CD14-positive monocyte (primary cell): ENCODE results near the gene PGAP6. TPM values are rescaled to one million over a fixed set of nuclear protein-coding genes. Genes with fewer than 3 reads are reported as not detected.

Experiments used
- DNase-seq, 3 donors: peaks; one replicate each; pipeline ENCODE4 v3.0.0-alpha.2; 2011 to 2022
- H2AFZ ChIP-seq: 2 replicates; pipeline ENCODE4 v1.6.0; 2012; ENCODE audit warnings: mild to moderate bottlenecking, low read depth, low read length, inconsistent platforms; ENCODE audit not compliant: insufficient read depth, poor library complexity, severe bottlenecking
- H3K27ac ChIP-seq, 2 donors: 1 replicate in 1 of 2; 2 replicates in 1 of 2; pipeline ENCODE4 v1.5.1; 2012 to 2013; ENCODE audit warnings: low read length in 2 of 2, control low read depth in 1 of 2, inconsistent platforms in 1 of 2, low read depth in 1 of 2, mild to moderate bottlenecking in 1 of 2
- H3K27me3 ChIP-seq, 2 donors: one replicate each; pipeline versions ENCODE4 v1.6.0 to v1.6.1; 2011 to 2013; ENCODE audit warnings: low read length in 2 of 2; ENCODE audit not compliant: control insufficient read depth in 2 of 2, insufficient read depth in 2 of 2
- H3K36me3 ChIP-seq, 2 donors: replicated peaks in 1 of 2; 1 replicate in 1 of 2; 2 replicates in 1 of 2; pipeline versions ENCODE4 v1.5.1 to v1.6.1; 2012 to 2013; ENCODE audit warnings: low read length in 2 of 2, control low read depth in 1 of 2, inconsistent platforms in 1 of 2, mild to moderate bottlenecking in 1 of 2; ENCODE audit not compliant: insufficient read depth in 2 of 2, control insufficient read depth in 1 of 2
- H3K4me1 ChIP-seq, 2 donors: 1 replicate in 1 of 2; 2 replicates in 1 of 2; pipeline versions ENCODE4 v1.5.1 to v1.6.1; 2012 to 2013; ENCODE audit warnings: low read length in 2 of 2, control low read depth in 1 of 2, inconsistent platforms in 1 of 2, mild to moderate bottlenecking in 1 of 2, moderate library complexity in 1 of 2; ENCODE audit not compliant: insufficient read depth in 2 of 2, control insufficient read depth in 1 of 2
- H3K4me2 ChIP-seq: replicated peaks from 2 replicates; pipeline ENCODE3; 2012; ENCODE audit warnings: low read length, moderate library complexity, mild to moderate bottlenecking; ENCODE audit not compliant: poor library complexity, severe bottlenecking; ENCODE audit errors: extremely low read depth
- H3K4me3 ChIP-seq, 3 experiments: fragments of 200-600 bp in 1 of 3; sonication (generic) in 1 of 3; replicated peaks in 1 of 3; 1 replicate in 2 of 3; 2 replicates in 1 of 3; pipeline ENCODE4 v1.5.1; 2011 to 2013; ENCODE audit warnings: low read length in 3 of 3, mild to moderate bottlenecking in 3 of 3, control low read depth in 2 of 3, low read depth in 2 of 3, inconsistent platforms in 1 of 3, moderate library complexity in 1 of 3
- H3K79me2 ChIP-seq: 2 replicates; pipeline ENCODE4 v1.6.0; 2012; ENCODE audit warnings: mild to moderate bottlenecking, control low read depth, inconsistent platforms, low read length, moderate library complexity; ENCODE audit not compliant: insufficient read depth
- H3K9ac ChIP-seq: 2 replicates; pipeline ENCODE4 v1.6.0; 2017; ENCODE audit warnings: low read length, mild to moderate bottlenecking; ENCODE audit not compliant: insufficient read depth, poor library complexity, severe bottlenecking
- H3K9me3 ChIP-seq, 2 donors: replicated peaks in 1 of 2; 1 replicate in 1 of 2; 2 replicates in 1 of 2; pipeline versions ENCODE4 v1.5.1 to v1.6.1; 2012 to 2013; ENCODE audit warnings: low read length in 2 of 2, control low read depth in 1 of 2; ENCODE audit not compliant: control insufficient read depth in 1 of 2, insufficient read depth in 1 of 2
- H4K20me1 ChIP-seq: 2 replicates; pipeline ENCODE4 v1.6.0; 2012; ENCODE audit warnings: mild to moderate bottlenecking, low read length, control low read depth, moderate library complexity; ENCODE audit not compliant: insufficient read depth
- H3K27ac Mint-ChIP-seq, 7 donors: one replicate each; pipeline ENCODE4 v1.8.0; 2020; ENCODE audit warnings: mild to moderate bottlenecking in 7 of 7, mixed read lengths in 7 of 7, moderate library complexity in 6 of 7, inconsistent platforms in 2 of 7
- H3K27me3 Mint-ChIP-seq, 3 donors: one replicate each; pipeline ENCODE4 v1.8.0; 2021 to 2022; ENCODE audit warnings: low read depth in 3 of 3, mild to moderate bottlenecking in 3 of 3, mixed read lengths in 3 of 3, moderate library complexity in 3 of 3, inconsistent platforms in 1 of 3
- H3K36me3 Mint-ChIP-seq, 2 donors: one replicate each; pipeline ENCODE4 v1.8.0; 2020; ENCODE audit warnings: mixed read lengths in 2 of 2, inconsistent platforms in 1 of 2, mild to moderate bottlenecking in 1 of 2
- H3K4me1 Mint-ChIP-seq: one replicate; pipeline ENCODE4 v1.8.0; 2020; ENCODE audit warnings: mild to moderate bottlenecking, mixed read lengths
- H3K4me3 Mint-ChIP-seq, 2 donors: one replicate each; pipeline ENCODE4 v1.8.0; 2020; ENCODE audit warnings: mild to moderate bottlenecking in 2 of 2, mixed read lengths in 2 of 2, moderate library complexity in 1 of 2
- H3K9me3 Mint-ChIP-seq, 7 donors: one replicate each; pipeline ENCODE4 v1.8.0; 2020 to 2022; ENCODE audit warnings: mixed read lengths in 7 of 7, mild to moderate bottlenecking in 6 of 7, moderate library complexity in 6 of 7, inconsistent platforms in 2 of 7
- WGBS: methylation state at CpG from one replicate; pipeline ENCODE4 v1.1.5; 2013; ENCODE audit warnings: missing lambda C conversion rate; ENCODE audit not compliant: insufficient coverage; 5-methylcytosine and 5-hydroxymethylcytosine counted together
- intact Hi-C, 2 donors: fragments of 100-400 bp; cut with micrococcal nuclease; formaldehyde crosslinking; loops; one replicate each; pipeline versions ENCODE4 v1.15.0 to v1.15.1; 2023
- polyA plus RNA-seq, 3 donors: library from polyadenylated mRNA; depleted of rRNA in 1 of 3; unstranded in 2 of 3; stranded (reverse) in 1 of 3; fragments of 300-500 nt in 2 of 3; fragments of >200 nt in 1 of 3; fragmentation: Illumina TruSeq in 2 of 3; gene quantifications; 1 replicate in 2 of 3; 2 replicates in 1 of 3; pipeline ENCODE4 v1.2.3, GENCODE V29; 2012 to 2021
- TF ChIP-seq, protein P1 (sequence below): fragments of 200-600 bp; IDR thresholded peaks from one replicate; pipeline ENCODE4 v1.8.0; 2022; ENCODE audit warnings: antibody characterized with exemption, mild to moderate bottlenecking

PGAP6 gene
- polyA plus RNA-seq, 3 donors, result 18.2 to 137 (median 39.8) TPM

DNA sequence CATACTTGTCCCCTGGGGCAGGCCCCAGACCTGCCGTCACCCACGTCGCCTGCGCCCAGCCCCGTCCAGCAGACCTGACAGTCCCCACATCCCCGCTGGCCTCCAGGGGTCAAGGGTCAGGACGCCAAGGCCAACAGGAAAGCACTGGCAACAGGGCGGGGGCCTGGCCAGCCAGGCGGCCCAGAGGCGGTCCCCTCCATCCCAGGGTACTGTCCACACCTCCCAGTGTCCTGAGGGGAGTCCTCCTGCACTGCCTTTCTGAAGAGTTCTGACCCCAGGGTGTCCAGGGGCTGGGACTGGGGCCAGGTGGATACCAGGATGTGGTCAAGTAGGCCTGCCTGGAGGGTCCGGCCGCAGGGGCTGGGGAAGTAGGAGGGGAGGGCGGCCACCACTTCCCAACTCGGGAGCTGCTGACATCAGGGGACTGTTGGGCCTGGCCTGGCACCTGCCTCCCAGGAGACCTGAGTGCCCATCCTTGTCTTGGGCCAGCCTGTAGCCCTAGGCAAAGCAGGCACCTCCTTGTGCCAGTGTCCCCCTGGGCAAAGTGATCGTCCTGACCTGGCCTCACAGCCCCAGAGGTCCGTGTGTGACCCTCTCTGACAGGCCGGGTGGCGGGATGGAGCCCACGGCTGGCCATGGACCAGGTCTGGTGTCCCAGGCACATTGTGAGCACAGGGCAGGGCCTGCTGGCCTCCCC, 22.6 kb downstream of the PGAP6 start:
- intact Hi-C loops, result no loop called here
- no peak overlapping the region for H3K4me2 ChIP-seq
- no peaks in the 10 kb centered on the region for H3K9me3 ChIP-seq
- H2AFZ ChIP-seq, result no peak overlapping the region
- WGBS, result 85% methylated on average over 16 of the region's 19 CpGs
- Mint-ChIP-seq H3K4me1 (peaks cover 4% of the 10 kb centered on the region), H3K27ac (no peak overlapping the region), H3K36me3 (no peaks in the 10 kb centered on the region), H3K27me3 (peaks cover 3 to 18% (median 14%) of the 10 kb centered on the region in 3 donors), H3K4me3 (no peak overlapping the region), H3K9me3 (peaks cover 0 to 2% (median 0%) of the 10 kb centered on the region in 7 donors)
- DNase-seq, result no peak
- H3K27ac ChIP-seq, result no peak overlapping the region
- H3K36me3 ChIP-seq, result no peaks in the 10 kb centered on the region
- H3K4me1 ChIP-seq, result peaks cover 6 to 8% of the 10 kb centered on the region in 2 donors
- no peaks in the 10 kb centered on the region for H3K27me3 ChIP-seq
- H3K9ac ChIP-seq, result no peak overlapping the region
- H3K4me3 ChIP-seq, result no peak overlapping the region
- no peaks in the 10 kb centered on the region for H4K20me1 ChIP-seq
- no peaks in the 10 kb centered on the region for H3K79me2 ChIP-seq
- TF ChIP-seq, protein P1, sequence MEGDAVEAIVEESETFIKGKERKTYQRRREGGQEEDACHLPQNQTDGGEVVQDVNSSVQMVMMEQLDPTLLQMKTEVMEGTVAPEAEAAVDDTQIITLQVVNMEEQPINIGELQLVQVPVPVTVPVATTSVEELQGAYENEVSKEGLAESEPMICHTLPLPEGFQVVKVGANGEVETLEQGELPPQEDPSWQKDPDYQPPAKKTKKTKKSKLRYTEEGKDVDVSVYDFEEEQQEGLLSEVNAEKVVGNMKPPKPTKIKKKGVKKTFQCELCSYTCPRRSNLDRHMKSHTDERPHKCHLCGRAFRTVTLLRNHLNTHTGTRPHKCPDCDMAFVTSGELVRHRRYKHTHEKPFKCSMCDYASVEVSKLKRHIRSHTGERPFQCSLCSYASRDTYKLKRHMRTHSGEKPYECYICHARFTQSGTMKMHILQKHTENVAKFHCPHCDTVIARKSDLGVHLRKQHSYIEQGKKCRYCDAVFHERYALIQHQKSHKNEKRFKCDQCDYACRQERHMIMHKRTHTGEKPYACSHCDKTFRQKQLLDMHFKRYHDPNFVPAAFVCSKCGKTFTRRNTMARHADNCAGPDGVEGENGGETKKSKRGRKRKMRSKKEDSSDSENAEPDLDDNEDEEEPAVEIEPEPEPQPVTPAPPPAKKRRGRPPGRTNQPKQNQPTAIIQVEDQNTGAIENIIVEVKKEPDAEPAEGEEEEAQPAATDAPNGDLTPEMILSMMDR, result no peak

DNA sequence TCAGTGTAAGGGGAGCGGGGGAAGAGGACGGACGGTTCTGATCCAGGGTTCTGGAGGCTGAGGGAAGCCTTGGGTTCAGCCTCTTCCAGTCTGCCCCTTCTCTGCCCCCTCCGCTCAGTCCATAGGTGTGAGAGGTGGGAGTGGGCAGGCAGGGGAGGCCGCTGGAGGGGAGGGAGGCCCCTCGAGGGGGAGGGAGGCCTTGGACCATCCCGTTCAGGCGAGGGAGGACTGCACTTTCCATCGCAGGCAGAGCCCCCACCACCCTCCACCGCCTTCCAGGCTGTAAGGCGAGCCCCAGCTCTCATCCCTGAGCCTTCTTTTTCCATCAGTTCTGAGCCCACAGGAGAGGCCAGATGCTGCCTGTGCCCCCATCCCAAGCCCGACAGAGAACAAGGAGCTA, 25.0 kb downstream of the PGAP6 start:
- Mint-ChIP-seq H3K9me3 (peaks cover 0 to 2% (median 0%) of the 10 kb centered on the region in 7 donors), H3K4me3 (no peak overlapping the region), H3K4me1 (peaks cover under 1% of the 10 kb centered on the region), H3K27me3 (peaks cover 0 to 9% (median 3%) of the 10 kb centered on the region in 3 donors), H3K36me3 (no peaks in the 10 kb centered on the region), H3K27ac (no peak overlapping the region)
- H3K27ac ChIP-seq, result no peak overlapping the region
- no peaks in the 10 kb centered on the region for H3K27me3 ChIP-seq
- H3K9ac ChIP-seq, result no peak overlapping the region
- H3K36me3 ChIP-seq, result no peaks in the 10 kb centered on the region
- H3K79me2 ChIP-seq, result peaks cover 2% of the 10 kb centered on the region
- no peaks in the 10 kb centered on the region for H4K20me1 ChIP-seq
- H3K4me1 ChIP-seq, result peaks cover 3 to 8% of the 10 kb centered on the region in 2 donors
- no peak overlapping the region for H2AFZ ChIP-seq
- H3K9me3 ChIP-seq, result no peaks in the 10 kb centered on the region
- TF ChIP-seq, protein P1, result no peak
- intact Hi-C loops, result no loop called here
- no peak overlapping the region for H3K4me3 ChIP-seq
- no peak overlapping the region for H3K4me2 ChIP-seq
- no peak for DNase-seq
- WGBS, result 95% methylated on average over 6 of the region's 12 CpGs
